Measurements from ENCODE around the gene DCAF8L2.
"Not testable (repeated sequence)": the region's sequence is repeated elsewhere in the genome, so short reads cannot be mapped to it uniquely, and the experiment has no call there.

Gene DCAF8L2

GRCh38 chrX:27590044-27590443 lies at the start of gene DCAF8L2:
Gene DCAF8L2, plus strand, starts transcription at chrX:27590344. Its CDS starts 156,552 bp downstream, at chrX:27746896.
- DNase-seq: no peak

DNA sequence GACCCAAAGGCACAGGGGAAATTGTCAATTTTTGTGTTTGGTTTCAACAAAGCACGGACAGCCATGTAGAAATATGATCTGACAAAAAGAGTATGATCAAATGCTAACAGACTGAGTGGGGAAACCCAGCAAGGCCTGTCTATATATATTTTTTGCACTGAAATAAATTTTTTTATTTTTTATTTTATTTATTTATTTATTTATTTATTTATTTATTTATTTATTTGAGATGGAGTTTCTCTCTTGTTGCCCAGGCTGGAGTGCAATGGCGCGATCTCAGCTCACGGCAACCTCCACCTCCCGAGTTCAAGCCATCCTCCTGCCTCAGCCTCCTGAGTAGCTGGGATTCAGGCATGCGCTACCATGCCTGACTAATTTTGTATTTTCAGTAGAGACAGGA lies 49.0 kb upstream of the DCAF8L2 start:
- DNase-seq: not testable (repeated sequence)

GRCh38 chrX:27548624-27549023 lies 41.5 kb upstream of the DCAF8L2 start:
- no peak for DNase-seq

DNA sequence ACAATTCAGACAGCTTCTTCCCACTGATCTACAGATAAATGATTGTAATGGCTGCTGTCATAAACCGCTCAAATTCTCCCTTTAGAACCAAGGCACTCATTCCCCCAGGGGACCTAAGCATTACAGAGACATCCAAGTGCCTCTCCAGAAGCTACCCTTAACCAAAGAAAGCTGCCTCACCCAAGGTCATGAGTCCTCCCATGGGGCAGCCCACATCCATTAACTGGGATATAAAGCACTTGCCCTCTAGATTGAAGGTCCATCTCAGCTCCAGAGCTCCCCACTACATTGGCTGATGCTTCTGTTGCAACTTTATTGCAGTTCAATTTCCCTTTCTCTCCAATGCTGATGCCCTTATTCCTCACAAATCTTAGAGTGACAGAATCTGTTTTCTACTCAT lies 40.5 kb upstream of the DCAF8L2 start:
- DNase-seq: no peak

DNA sequence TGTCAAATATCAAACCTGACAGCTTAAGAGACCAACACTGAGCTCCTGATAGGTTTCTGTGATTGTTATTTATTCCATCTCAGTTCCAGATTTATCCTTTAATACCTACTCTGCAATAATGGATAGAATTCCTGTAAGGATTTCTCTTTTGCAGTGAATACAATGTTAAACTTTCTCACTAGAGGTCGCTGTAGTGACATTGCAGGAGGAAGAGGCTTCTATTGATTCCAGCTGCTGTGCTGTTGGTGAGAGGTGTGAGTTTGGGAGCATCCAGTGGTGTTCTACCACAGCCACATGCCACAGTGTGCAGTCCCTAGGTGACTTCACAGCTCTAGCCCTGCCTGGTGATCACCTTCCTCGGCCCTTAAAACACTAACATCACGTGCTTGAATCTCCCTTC lies 34.6 kb upstream of the DCAF8L2 start:
- no peak for DNase-seq

DNA sequence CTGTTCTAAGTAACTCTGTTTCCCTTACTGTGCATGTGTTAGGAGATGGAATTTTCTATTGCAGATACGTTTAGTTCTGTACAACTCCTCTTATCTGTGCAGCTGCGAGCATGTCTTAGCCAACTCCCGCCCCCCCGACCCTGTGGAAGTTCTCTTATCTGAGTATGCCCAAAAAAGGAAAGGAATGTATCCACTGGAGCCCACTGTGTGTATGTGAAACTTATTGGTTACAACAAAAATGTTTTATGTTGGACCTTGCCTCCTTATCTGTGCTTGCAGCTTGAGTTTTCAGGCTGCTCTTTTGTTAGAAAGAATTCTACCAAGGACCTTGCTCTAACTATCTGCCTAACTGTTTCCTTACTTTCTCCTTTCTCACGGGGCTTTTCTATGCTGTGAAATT lies 24.2 kb upstream of the DCAF8L2 start:
- DNase-seq: no peak

- no peak for DNase-seq
These were observed 19.0 kb upstream of the DCAF8L2 start for GRCh38 chrX:27571164-27571563.

DNA sequence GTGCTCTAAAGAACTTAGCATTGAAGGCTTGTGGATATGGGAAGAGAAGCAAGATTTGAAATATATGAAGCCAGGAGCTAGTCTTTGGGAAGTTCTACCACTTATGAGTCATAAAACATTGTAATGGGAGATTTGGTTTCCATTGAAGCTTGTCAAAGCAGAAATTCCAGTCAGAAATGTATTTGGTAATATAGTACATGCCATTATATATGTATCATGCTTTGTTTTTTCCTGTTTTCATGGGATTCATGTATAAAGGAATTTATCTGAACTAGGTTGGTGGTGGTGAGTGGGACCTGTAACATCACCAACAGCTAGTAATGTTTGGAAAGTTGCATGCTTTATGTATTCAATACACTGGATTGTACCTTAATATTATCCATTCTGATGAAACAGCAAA lies 14.6 kb upstream of the DCAF8L2 start:
- DNase-seq: no peak

GRCh38 chrX:27583976-27584375 lies 6.2 kb upstream of the DCAF8L2 start:
- no peak for DNase-seq

GRCh38 chrX:27591938-27592337 lies 1.8 kb downstream of the DCAF8L2 start:
- no peak for DNase-seq

DNA sequence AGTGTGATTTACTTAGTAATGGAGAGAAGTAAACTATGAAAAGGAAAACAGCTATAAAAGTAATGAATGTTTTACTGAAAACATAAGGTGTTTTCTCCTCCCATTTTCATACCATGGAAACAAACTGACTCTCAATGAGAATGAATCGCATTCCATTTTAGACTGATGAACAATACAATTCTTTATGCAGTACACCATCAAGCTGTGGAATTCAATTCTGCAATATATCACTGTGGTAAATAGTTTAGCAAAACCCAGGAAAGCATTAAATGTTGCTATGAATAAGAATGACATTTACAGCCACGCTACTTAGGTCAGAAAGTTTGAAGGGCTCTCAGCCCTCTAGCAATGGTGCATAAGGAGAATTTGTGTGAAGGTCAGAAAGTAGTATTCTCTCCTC lies 7.4 kb downstream of the DCAF8L2 start:
- no peak for DNase-seq

GRCh38 chrX:27598312-27598711 lies 8.2 kb downstream of the DCAF8L2 start:
- DNase-seq: no peak

- DNase-seq: no peak
These were observed 9.8 kb downstream of the DCAF8L2 start for GRCh38 chrX:27599928-27600327.

GRCh38 chrX:27600686-27601085 lies 10.5 kb downstream of the DCAF8L2 start:
- DNase-seq: no peak

GRCh38 chrX:27608671-27609070 lies 18.5 kb downstream of the DCAF8L2 start:
- DNase-seq: no peak

DNA sequence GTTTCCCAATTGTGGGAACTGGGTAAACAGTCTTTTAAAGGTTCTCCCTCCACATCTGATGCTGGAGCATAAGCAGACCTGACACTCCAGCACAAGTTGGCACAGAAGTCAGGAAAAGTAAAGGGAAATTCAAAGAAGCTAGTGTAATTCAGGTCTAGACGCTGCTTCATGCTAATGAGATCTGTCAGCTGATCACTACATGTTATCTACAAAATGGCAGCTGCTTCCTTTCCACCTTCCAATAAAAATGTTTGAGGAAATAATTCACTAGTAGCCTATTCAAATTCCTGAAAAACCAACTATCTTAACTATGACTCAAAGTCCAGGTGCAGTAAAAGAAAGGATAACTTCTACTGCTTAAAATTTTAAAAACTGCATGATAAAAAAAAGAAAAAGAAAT lies 29.3 kb downstream of the DCAF8L2 start:
- no peak for DNase-seq

DNA sequence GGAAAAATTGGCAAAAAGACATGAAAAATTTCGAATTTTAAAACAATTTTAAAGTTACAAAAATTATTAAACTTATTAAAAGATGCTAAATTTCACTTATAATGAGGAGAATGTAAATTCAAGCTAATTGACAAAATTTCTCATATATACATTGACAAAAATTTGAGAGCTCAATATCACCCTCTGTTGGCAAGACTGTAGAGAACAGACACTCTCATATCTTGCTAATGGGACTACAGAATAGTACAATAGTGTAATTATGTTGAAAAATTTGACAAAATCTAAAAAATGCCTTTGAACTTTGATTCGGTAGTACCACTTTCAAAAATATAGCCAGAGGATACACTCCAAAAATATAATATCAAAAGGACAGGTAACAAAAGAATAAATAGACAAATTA lies 29.8 kb downstream of the DCAF8L2 start:
- no peak for DNase-seq

- DNase-seq: no peak
These were observed 32.7 kb downstream of the DCAF8L2 start for GRCh38 chrX:27622883-27623282.

DNA sequence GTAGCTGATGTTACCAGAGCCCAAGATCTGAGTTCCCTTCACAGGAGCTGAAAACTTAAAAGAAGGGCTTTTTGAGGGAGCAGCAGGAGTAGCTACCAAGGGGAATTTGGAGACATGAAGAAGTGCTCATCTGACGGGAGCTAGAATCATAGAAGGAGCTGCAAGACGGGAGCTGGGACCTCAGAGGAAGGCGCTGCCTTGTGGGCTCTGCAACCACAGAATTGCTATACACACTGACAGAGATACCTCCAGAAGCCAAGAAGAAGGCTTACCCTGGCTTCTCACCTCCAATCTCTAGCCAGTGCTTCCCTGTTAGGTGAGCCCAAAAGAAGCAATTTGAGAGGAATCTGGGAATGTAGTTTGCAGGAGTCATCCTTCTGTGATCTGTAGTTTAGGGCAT lies 35.9 kb downstream of the DCAF8L2 start:
- DNase-seq: no peak

- no peak for DNase-seq
These were observed 43.2 kb downstream of the DCAF8L2 start for GRCh38 chrX:27633328-27633727.

DNA sequence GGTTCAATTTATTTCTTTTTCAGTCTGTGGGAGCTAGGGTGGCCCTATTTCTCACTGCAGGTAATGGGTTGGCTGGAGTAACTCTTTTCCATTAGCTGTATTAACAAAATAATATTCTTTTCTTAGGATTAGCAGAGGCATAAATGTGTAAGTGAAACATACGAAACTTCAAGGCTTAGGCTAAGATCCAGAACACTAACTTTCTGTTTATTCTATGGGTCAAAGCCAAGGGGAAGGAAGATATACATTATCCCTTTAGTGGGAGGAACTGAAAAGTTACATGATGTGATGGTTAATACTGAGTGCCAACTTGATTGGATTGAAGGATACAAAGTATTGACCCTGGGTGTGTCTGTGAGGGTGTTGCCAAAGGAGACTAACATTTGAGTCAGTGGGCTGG lies 66.4 kb downstream of the DCAF8L2 start:
- no peak for DNase-seq

- no peak for DNase-seq
These were observed 70.7 kb downstream of the DCAF8L2 start for GRCh38 chrX:27660878-27661277.

DNA sequence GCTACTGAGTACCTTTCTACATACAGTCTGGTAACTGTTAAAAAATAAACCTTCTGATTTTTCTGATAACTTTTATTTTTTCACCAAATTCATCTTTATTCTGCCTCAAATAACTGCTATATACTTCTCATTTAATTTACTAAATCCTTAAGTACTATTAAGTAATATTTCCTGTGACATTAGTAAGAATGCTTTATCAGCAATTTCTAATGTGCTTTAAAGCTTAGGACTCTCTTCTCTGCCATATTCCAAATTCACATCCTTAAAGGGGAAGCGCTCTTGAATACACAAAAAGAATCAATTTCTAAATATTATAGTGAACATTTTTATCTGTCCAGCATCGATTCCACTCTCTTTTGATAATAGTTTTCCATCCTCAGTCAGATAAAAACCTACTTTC lies 81.1 kb downstream of the DCAF8L2 start:
- DNase-seq: no peak

DNA sequence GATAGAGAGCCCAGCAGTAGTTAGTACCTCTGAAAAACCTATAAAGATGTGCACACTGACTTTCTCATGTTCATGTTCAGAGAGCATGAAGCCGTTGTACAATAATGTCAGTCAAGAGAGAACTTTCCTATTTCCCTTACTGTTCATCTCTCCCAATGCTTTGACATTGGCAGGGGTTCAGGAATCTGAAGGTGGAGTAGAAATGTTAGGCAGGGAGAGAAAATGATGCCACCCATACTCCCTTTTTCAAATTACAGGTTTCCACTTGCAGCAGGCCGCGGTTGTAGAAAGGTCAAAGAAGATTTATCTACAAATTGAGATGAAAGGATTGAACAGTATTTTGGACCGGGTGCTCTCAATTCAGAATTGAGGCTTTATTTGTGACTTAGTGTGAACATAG lies 84.3 kb downstream of the DCAF8L2 start:
- DNase-seq: no peak

GRCh38 chrX:27675493-27675892 lies 85.3 kb downstream of the DCAF8L2 start:
- DNase-seq: no peak

- DNase-seq: no peak
These were observed 89.1 kb downstream of the DCAF8L2 start for GRCh38 chrX:27679281-27679680.
